OCI-LY3 (cell line): ENCODE results near the gene SEMA6A.

Source experiments
- EZH2phosphoT487 ChIP-seq: fragments of 200-600 bp; shearing (Covaris generic); IDR thresholded peaks from 2 replicates; pipeline ENCODE4 v1.6.1; 2018; ENCODE audit warnings: antibody characterized with exemption, mixed run types, low read depth
- TF ChIP-seq, protein P1 (sequence below): fragments of 200-600, 300-600 bp; sonication (generic); IDR thresholded peaks from 2 replicates; pipeline ENCODE4 v1.5.1; 2014; ENCODE audit warnings: antibody characterized with exemption, low read length, low read depth

DNA sequence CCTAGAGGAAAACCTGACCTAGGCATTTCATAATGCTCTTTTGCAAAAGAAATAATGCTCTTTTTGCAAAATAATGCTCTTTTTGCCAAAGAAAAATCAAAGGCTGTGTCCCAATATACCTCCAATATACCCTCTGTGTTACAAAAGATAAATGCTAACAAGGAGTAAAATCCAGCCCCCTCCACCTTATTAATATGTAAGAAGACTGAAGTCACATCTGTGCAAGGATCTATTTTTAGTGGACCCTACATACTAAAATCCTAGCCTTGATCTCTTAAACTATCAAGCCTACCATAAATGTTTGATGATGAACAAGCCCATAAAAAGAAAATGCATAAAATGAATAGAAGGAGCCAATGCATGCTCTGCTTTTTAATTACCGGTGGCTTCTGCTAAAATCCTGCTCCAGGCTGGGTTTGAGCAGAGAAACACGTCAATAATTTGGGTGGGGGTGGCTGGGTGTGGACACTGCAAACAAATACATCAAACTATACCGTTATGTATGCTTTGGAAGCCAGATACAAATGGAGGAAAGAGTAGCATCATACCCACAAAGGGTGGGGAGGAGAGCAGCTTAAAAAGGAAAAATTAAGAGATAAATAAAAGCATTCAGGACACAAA, 131.6 kb downstream of the SEMA6A start:
- TF ChIP-seq, protein P1, sequence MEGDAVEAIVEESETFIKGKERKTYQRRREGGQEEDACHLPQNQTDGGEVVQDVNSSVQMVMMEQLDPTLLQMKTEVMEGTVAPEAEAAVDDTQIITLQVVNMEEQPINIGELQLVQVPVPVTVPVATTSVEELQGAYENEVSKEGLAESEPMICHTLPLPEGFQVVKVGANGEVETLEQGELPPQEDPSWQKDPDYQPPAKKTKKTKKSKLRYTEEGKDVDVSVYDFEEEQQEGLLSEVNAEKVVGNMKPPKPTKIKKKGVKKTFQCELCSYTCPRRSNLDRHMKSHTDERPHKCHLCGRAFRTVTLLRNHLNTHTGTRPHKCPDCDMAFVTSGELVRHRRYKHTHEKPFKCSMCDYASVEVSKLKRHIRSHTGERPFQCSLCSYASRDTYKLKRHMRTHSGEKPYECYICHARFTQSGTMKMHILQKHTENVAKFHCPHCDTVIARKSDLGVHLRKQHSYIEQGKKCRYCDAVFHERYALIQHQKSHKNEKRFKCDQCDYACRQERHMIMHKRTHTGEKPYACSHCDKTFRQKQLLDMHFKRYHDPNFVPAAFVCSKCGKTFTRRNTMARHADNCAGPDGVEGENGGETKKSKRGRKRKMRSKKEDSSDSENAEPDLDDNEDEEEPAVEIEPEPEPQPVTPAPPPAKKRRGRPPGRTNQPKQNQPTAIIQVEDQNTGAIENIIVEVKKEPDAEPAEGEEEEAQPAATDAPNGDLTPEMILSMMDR: no peak
- no peak for TF ChIP-seq EZH2phosphoT487
